Skeletal muscle tissue (tissue), 4 donors: ENCODE measurements around the gene PRDM7. TPM values are rescaled to one million over a fixed set of nuclear protein-coding genes. Genes with fewer than 3 reads are reported as not detected.
"Not testable (repeated sequence)": the region's sequence is repeated elsewhere in the genome, so short reads cannot be mapped to it uniquely, and the experiment has no call there.

ENCODE experiments used
- H3K27ac ChIP-seq: one replicate; pipeline ENCODE4 v1.7.0; 2013; ENCODE audit warnings: mild to moderate bottlenecking, low read depth, low read length, inconsistent platforms
- H3K27me3 ChIP-seq, 3 donors: one replicate each; pipeline ENCODE4 v1.7.0; 2013; ENCODE audit warnings: low read length in 3 of 3; ENCODE audit not compliant: control insufficient read depth in 3 of 3, insufficient read depth in 3 of 3
- H3K36me3 ChIP-seq, 3 donors: one replicate each; pipeline ENCODE4 v1.7.0; 2013; ENCODE audit warnings: low read length in 3 of 3; ENCODE audit not compliant: control insufficient read depth in 3 of 3, insufficient read depth in 3 of 3
- H3K4me1 ChIP-seq, 3 donors: one replicate each; pipeline ENCODE4 v1.7.0; 2013; ENCODE audit warnings: low read length in 3 of 3, mild to moderate bottlenecking in 3 of 3; ENCODE audit not compliant: control insufficient read depth in 3 of 3, insufficient read depth in 3 of 3
- H3K4me3 ChIP-seq, 3 donors: one replicate each; pipeline ENCODE4 v1.7.0; 2013; ENCODE audit warnings: low read length in 3 of 3
- H3K9ac ChIP-seq, 3 donors: one replicate each; pipeline ENCODE4 v1.7.0; 2013; ENCODE audit warnings: low read length in 3 of 3, mild to moderate bottlenecking in 3 of 3, moderate library complexity in 2 of 3, low read depth in 1 of 3
- H3K9me3 ChIP-seq, 3 donors: one replicate each; pipeline ENCODE4 v1.7.0; 2013; ENCODE audit warnings: low read length in 3 of 3; ENCODE audit not compliant: control insufficient read depth in 3 of 3
- total RNA-seq: library from RNA; depleted of rRNA; stranded (reverse); fragments of >200 nt; gene quantifications from one replicate; pipeline ENCODE4 v1.2.3, GENCODE V29; 2014
- donor health status: Osteomylitis.

The PRDM7 gene
- total RNA-seq, 1 donor from 2014 or later = not detected

GRCh38 chr16:90008708-90009145, 68.4 kb downstream of the PRDM7 start:
- H3K4me3 ChIP-seq = no peak overlapping the region
- no peak overlapping the region for H3K27ac ChIP-seq
- H3K4me1 ChIP-seq = peaks cover 23 to 37% (median 34%) of the 10 kb centered on the region in 3 donors
- H3K36me3 ChIP-seq = peaks cover 0 to 3% (median 0%) of the 10 kb centered on the region in 3 donors
- no peaks in the 10 kb centered on the region for H3K27me3 ChIP-seq
- H3K9ac ChIP-seq = no peak overlapping the region
- H3K9me3 ChIP-seq = no peaks in the 10 kb centered on the region

GRCh38 chr16:90007635-90008234, 69.4 kb downstream of the PRDM7 start:
- H3K9me3 ChIP-seq, H3K27me3 ChIP-seq, H3K4me3 ChIP-seq, H3K9ac ChIP-seq, H3K36me3 ChIP-seq, H3K27ac ChIP-seq: not testable (repeated sequence)
- H3K4me1 ChIP-seq = peaks cover 23 to 37% (median 34%) of the 10 kb centered on the region in 3 donors

GRCh38 chr16:90007015-90007414, 70.1 kb downstream of the PRDM7 start:
- no peak overlapping the region for H3K27ac ChIP-seq
- H3K4me3 ChIP-seq = no peak overlapping the region
- H3K27me3 ChIP-seq = no peaks in the 10 kb centered on the region
- H3K36me3 ChIP-seq = peaks cover 0 to 6% (median 0%) of the 10 kb centered on the region in 3 donors
- H3K9ac ChIP-seq = no peak overlapping the region
- no peaks in the 10 kb centered on the region for H3K9me3 ChIP-seq
- peaks cover 21 to 33% (median 32%) of the 10 kb centered on the region in 3 donors for H3K4me1 ChIP-seq

Other genes with a start within 250 kb of the PRDM7 start
- 2.1 TPM for gene SPIRE2, start 248.9 kb downstream of the PRDM7 start, total RNA-seq
- gene TCF25, start 203.7 kb downstream of the PRDM7 start, total RNA-seq = 121 TPM
- 0.52 TPM for gene MC1R, start 158.5 kb downstream of the PRDM7 start, total RNA-seq
- 18.3 TPM for gene TUBB3, start 154.0 kb downstream of the PRDM7 start, total RNA-seq
- 22.4 TPM for gene DEF8, start 128.6 kb downstream of the PRDM7 start, total RNA-seq
- gene DBNDD1, start 57.9 kb downstream of the PRDM7 start, total RNA-seq = 3.1 TPM